SK-N-SH (cell line): ENCODE measurements around the gene NT5C1A.

ENCODE experiments used
- CHD2 ChIP-seq: fragments of 150-350 bp; IDR thresholded peaks from 2 replicates; pipeline ENCODE4 v1.6.1; 2018; ENCODE audit warnings: low read length; ENCODE audit not compliant: partially characterized antibody
- CTCF ChIP-seq: fragments of 200-600 bp; sonication (generic); IDR thresholded peaks from 2 replicates; pipeline ENCODE4 v1.6.1; 2017; ENCODE audit warnings: antibody characterized with exemption, mild to moderate bottlenecking, moderate library complexity
- ELF1 ChIP-seq: IDR thresholded peaks from 2 replicates; pipeline ENCODE4 v1.4.0; 2012
- EP300 ChIP-seq, 2 experiments: IDR thresholded peaks; 2 replicates each; pipeline versions ENCODE4 v1.4.0 to v1.6.1; 2012; ENCODE audit warnings: borderline replicate concordance in 1 of 2, low read depth in 1 of 2, low read length in 1 of 2
- EZH2phosphoT487 ChIP-seq: fragments of 200-600 bp; sonication (generic); IDR thresholded peaks from 2 replicates; pipeline ENCODE4 v1.6.1; 2017; ENCODE audit warnings: low read depth, mixed run types, mild to moderate bottlenecking, antibody characterized with exemption, moderate library complexity, borderline replicate concordance
- GABPA ChIP-seq: IDR thresholded peaks from 2 replicates; pipeline ENCODE4 v1.4.0; 2012; ENCODE audit warnings: low read depth, mild to moderate bottlenecking
- MAX ChIP-seq: IDR thresholded peaks from 2 replicates; pipeline ENCODE4 v1.4.0; 2012; ENCODE audit warnings: low read depth
- PBX3 ChIP-seq: IDR thresholded peaks from 2 replicates; pipeline ENCODE4; 2012
- POLR2AphosphoS5 ChIP-seq: IDR thresholded peaks from 2 replicates; pipeline ENCODE4 v1.6.1; 2012; ENCODE audit warnings: low read depth, low read length
- RCOR1 ChIP-seq: fragments of 150-350 bp; IDR thresholded peaks from 2 replicates; pipeline ENCODE4 v1.6.1; 2017; ENCODE audit warnings: antibody characterized with exemption, low read length
- REST ChIP-seq: IDR thresholded peaks from 2 replicates; pipeline ENCODE4 v1.6.1; 2012; ENCODE audit warnings: mild to moderate bottlenecking, low read depth, low read length, moderate library complexity
- SIN3A ChIP-seq: IDR thresholded peaks from 2 replicates; pipeline ENCODE4 v1.6.1; 2012; ENCODE audit warnings: low read depth, mild to moderate bottlenecking, low read length, moderate library complexity, borderline replicate concordance
- SMC3 ChIP-seq: IDR thresholded peaks from 2 replicates; pipeline ENCODE4 v1.6.1; 2012; ENCODE audit warnings: low read depth, low read length, improper control_type of control experiment
- YY1 ChIP-seq: IDR thresholded peaks from 2 replicates; pipeline ENCODE4 v1.4.0; 2012; ENCODE audit warnings: low read depth, mild to moderate bottlenecking

GRCh38 chr1:39692152-39693074 lies 20.5 kb upstream of the NT5C1A start:
- TF ChIP-seq REST (no peak), CTCF (no peak), MAX (no peak), GABPA (no peak), POLR2AphosphoS5 (no peak), SMC3 (no peak), ELF1 (no peak), EP300 (IDR thresholded peaks at IDR 0.05; ENCODE audit: borderline replicate concordance in 1 of 2, low read depth in 1 of 2, low read length in 1 of 2) (no peak), CHD2 (no peak), EZH2phosphoT487 (no peak), SIN3A (no peak), RCOR1 (no peak), PBX3 (no peak), YY1 (no peak)
